ENCODE measurements around the gene SLC39A8.

DNA sequence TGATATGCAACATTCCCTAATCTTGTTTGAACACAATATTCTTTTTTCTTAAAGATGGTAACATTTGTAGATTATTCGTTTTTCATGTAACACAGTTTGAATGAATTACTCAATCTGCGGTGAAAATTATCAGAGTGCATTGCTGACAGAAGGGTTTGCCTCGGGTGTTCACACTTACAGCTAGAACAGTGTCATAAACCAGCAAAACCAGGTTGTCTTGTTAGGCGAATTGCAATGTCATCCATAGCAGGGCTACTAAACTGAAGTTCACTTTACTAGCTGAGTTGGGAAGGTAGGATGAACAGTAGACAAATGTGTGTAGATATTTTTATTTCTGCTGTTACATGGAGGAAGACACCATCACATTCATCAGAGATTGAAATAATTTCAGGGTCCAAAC is 98.9 kb downstream of the SLC39A8 start:
- TF ChIP-seq ZNF416 (tag by site-specific recombination; IDR thresholded peaks at IDR 0.05), result no peak
- TF ChIP-seq GLI4 (tag by site-specific recombination; IDR thresholded peaks at IDR 0.05), result no peak
- no peak for TF ChIP-seq ZSCAN30 (tag by site-specific recombination; IDR thresholded peaks at IDR 0.05)
- no peak for TF ChIP-seq CTCF (tag by site-specific recombination; IDR thresholded peaks at IDR 0.05)
- TF ChIP-seq ZNF23 (tag by site-specific recombination; IDR thresholded peaks at IDR 0.05; ENCODE audit: borderline replicate concordance), result no peak
- TF ChIP-seq ZNF747 (tag by site-specific recombination; IDR thresholded peaks at IDR 0.05), result no peak
- no peak for TF ChIP-seq REST (tag by site-specific recombination; IDR thresholded peaks at IDR 0.05)
- no peak for TF ChIP-seq ZNF157 (tag by site-specific recombination; IDR thresholded peaks at IDR 0.05)
- TF ChIP-seq, protein P1, sequence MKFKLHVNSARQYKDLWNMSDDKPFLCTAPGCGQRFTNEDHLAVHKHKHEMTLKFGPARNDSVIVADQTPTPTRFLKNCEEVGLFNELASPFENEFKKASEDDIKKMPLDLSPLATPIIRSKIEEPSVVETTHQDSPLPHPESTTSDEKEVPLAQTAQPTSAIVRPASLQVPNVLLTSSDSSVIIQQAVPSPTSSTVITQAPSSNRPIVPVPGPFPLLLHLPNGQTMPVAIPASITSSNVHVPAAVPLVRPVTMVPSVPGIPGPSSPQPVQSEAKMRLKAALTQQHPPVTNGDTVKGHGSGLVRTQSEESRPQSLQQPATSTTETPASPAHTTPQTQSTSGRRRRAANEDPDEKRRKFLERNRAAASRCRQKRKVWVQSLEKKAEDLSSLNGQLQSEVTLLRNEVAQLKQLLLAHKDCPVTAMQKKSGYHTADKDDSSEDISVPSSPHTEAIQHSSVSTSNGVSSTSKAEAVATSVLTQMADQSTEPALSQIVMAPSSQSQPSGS (tag by site-specific recombination; IDR thresholded peaks at IDR 0.05; ENCODE audit: low read depth), result no peak
- no peak for TF ChIP-seq KLF16 (tag by site-specific recombination; IDR thresholded peaks at IDR 0.05)
